Activated CD4-positive, alpha-beta T cell treated with anti-CD3 and anti-CD28 coated beads, Interleukin-2, amount 10 ng/mL, durations not matched to agents 24 days and 14 days (primary cell): Measurements from ENCODE around the gene FBLN7. TPM values are rescaled to one million over a fixed set of nuclear protein-coding genes. Genes with fewer than 3 reads are reported as not detected.

Experiments used
- DNase-seq: peaks from one replicate; pipeline ENCODE4 v3.0.0; 2022
- H3K27ac Mint-ChIP-seq: one replicate; pipeline ENCODE4 v1.8.0; 2022; ENCODE audit warnings: mild to moderate bottlenecking, mixed read lengths
- H3K27me3 Mint-ChIP-seq: one replicate; pipeline ENCODE4 v1.8.0; 2022; ENCODE audit warnings: mixed read lengths
- H3K36me3 Mint-ChIP-seq: one replicate; pipeline ENCODE4 v1.8.0; 2022; ENCODE audit warnings: low read depth, mild to moderate bottlenecking, mixed read lengths
- H3K4me1 Mint-ChIP-seq: one replicate; pipeline ENCODE4 v1.8.0; 2021; ENCODE audit warnings: mixed read lengths
- H3K4me3 Mint-ChIP-seq: one replicate; pipeline ENCODE4 v1.8.0; 2022; ENCODE audit warnings: mild to moderate bottlenecking, moderate library complexity, mixed read lengths
- H3K9me3 Mint-ChIP-seq: one replicate; pipeline ENCODE4 v1.8.0; 2021; ENCODE audit warnings: mixed read lengths
- intact Hi-C: fragments of 100-400 bp; cut with micrococcal nuclease; formaldehyde crosslinking; loops from one replicate; pipeline ENCODE4 v1.15.1; 2023
- total RNA-seq: library from RNA; stranded (reverse); gene quantifications from 2 replicates; pipeline ENCODE4 v1.2.3, GENCODE V29; 2022

The FBLN7 gene
- total RNA-seq, 1 donor from 2014 or later: 26.8 TPM

DNA sequence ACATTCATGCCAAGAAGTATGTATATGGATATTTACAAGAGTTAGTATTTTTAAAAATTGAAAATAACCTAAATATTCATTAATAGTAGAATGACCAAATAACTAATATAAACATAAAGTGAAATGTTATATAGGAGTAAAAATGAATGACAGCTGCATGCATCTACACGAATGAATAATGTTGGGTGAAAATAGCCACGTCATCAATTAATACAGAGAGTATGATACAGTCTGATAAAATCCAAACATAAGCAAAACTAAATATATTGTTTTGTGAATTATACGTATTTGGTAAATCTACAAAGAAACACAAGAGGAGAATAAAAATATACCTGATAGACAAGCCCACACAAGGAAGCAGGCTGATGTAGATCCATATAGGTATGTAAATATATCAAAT is 92.2 kb downstream of the FBLN7 start:
- Mint-ChIP-seq H3K9me3 (peaks cover 11% of the 10 kb centered on the region), H3K27ac (no peak overlapping the region), H3K4me3 (no peak overlapping the region), H3K4me1 (peaks cover 3% of the 10 kb centered on the region), H3K36me3 (peaks cover 51% of the 10 kb centered on the region), H3K27me3 (no peaks in the 10 kb centered on the region)
- intact Hi-C loops: no loop called here
- DNase-seq: no peak

Other genes with a start within 250 kb of the FBLN7 start
- 0.57 and 0.63 TPM in 2 replicates for gene MERTK, start 239.8 kb upstream of the FBLN7 start, total RNA-seq
- gene TMEM87B, start 83.1 kb upstream of the FBLN7 start, total RNA-seq: 13.9 and 15.8 TPM in 2 replicates
- 34.5 and 41.4 TPM in 2 replicates for gene ZC3H8, start 116.7 kb downstream of the FBLN7 start, total RNA-seq
- gene ZC3H6, start 137.2 kb downstream of the FBLN7 start, total RNA-seq: 4.9 and 6.2 TPM in 2 replicates